ENCODE data around the gene GTPBP1.

The GTPBP1 gene

DNA sequence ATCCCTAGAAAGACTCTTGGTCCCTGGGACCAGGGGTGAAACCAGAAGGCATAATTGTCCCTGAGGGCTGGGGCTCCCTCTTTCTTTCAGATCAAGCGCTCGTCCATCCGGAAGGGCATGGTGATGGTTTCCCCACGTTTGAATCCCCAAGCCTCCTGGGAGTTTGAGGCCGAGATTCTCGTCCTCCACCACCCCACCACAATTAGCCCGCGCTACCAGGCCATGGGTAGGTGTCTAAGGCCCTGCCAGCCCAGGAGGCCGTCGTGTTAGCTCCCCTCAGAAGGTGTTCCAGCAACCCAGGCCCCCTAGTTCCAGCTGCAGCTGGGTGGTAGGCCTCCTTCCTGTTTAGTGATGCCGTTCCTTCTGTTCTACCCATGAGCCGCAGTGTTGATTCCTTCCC, 21.4 kb downstream of the GTPBP1 start:
- no peak for DNase-seq (ENCODE audit: low read depth)

DNA sequence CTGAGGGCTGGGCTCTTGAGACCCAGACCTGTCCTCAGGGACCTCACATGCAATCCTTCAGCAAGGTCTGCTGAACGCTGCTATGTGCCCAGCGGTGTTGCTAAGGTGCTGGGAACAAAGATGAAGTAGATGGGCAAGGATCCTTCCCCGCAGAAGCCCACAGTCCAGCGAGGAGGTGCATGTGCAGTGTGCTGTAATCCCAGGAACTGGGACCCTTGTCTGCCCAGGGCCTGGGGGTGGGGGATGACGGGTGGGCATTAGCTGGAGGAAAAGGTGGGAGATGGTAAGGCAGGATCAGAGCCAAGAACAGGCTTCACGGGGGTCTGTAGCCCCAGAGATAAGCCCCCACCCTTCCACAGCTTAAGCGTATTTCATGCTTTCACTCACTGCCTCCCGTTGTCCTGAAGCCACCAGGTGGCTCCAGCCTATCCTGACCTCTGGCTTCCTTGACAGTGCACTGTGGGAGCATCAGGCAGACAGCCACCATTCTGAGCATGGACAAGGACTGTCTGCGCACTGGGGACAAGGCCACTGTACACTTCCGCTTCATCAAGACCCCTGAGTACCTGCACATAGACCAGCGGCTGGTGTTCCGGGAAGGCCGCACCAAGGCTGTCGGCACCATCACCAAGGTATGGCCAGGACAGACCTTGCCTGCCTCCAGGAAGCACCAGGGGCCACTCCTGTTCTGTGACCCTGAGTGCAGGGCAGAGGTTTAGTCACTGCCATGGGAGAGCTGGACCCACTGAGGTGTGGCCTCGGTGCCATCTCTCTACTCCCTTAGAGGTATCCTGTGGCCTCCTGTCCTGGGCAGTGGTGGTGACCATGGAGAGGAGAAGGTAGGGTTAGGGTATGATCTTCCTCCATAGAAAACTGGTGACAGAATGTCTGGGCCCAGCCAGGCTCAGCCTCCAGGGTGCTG, 22.0 kb downstream of the GTPBP1 start:
- no peak for DNase-seq (ENCODE audit: low read depth)

GRCh38 chr22:38728871-38729796, 23.4 kb downstream of the GTPBP1 start:
- DNase-seq (ENCODE audit: low read depth) = no peak

DNA sequence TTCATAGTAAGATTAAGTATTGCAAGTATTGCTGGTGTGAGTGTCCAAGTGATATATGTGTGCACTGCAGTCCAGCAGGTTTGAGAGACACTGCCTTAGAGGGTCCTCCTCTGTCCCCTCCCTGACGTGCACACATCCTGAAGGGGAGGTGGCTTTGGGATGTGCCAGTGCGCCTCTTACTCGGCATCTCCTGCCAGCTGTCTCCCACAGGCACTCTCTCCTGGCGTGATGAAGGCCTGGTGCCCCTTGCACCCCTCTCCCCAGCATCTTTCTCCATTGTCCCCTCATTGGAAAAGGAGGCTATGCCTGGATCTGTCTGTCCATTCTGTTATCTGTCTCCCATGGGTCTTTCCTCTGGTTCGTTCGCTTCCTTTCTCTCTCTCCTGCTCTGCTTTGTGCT, 24.2 kb downstream of the GTPBP1 start:
- DNase-seq (ENCODE audit: low read depth) = no peak

- no peak for DNase-seq (ENCODE audit: low read depth)
These were observed 24.7 kb downstream of the GTPBP1 start for GRCh38 chr22:38730411-38730871.

DNA sequence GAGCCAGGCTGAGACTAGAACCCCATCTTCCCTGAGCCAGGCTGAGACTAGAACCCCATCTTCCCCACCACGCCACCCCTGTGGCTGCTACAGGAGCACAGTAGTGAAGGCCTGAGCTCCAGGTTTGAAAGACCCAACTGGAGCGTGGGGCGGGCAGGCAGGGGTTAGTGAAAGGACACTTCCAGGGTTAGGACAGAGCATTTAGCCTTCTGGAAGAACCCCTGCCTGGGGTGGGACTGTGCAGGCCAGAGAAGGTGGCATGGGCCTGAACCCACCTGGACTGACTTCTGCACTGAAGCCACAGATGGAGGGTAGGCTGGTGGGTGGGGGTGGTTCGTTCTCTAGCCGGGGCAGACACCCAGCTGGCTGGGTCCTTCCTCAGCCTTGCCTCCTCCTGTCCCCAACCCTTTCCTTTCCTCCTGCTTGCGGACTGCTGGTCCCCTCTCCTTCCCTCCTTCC, 26.0 kb downstream of the GTPBP1 start:
- no peak for DNase-seq (ENCODE audit: low read depth)

DNA sequence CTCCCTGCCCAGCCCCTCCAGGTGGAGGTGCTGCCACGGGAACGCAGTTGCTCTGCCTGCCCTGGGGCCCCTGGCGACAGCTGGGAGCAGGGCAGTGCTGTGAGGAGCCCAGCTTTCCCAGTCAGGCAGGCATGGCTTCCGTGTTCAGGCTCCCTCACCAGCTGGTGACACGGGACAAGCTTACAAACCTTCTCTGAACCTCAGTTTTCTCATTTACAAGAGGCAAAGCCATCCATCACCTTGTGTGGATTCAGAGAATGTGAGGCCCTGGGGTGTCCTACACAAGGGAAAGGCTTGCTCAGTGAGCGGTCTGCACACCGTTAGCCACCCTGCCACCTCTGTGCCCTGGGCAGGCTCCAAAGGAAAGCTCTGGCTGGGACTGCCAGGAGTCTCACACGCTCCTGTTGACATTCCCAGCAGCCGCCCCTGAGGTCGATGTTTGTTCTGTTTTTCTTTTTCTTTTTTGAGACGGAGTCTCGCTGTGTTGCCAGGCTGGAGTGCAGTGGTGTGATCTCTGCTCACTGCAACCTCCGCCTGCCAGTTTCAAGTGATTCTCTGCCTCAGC, 26.6 kb downstream of the GTPBP1 start:
- no peak for DNase-seq (ENCODE audit: low read depth)

DNA sequence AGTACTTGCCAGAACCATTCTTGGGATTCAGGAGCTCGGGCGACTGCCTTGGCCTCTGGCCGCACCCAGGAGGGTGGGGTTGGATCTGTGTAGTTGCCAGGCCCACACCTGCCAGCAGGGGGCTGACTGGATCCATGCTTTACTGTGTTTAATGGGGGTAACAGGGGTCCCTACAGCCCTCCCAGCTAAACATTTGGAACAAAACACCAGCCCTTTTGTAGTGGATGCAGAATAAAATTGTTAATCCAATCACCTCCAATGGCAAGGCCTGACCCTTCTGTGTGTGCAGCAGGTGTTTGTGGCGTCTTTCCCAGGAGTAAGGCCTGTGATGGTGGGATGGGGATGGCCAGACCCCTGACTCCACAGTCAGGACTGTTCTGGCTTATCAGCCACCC, 27.6 kb downstream of the GTPBP1 start:
- peak; percentile 40 for DNase-seq (ENCODE audit: low read depth)

DNA sequence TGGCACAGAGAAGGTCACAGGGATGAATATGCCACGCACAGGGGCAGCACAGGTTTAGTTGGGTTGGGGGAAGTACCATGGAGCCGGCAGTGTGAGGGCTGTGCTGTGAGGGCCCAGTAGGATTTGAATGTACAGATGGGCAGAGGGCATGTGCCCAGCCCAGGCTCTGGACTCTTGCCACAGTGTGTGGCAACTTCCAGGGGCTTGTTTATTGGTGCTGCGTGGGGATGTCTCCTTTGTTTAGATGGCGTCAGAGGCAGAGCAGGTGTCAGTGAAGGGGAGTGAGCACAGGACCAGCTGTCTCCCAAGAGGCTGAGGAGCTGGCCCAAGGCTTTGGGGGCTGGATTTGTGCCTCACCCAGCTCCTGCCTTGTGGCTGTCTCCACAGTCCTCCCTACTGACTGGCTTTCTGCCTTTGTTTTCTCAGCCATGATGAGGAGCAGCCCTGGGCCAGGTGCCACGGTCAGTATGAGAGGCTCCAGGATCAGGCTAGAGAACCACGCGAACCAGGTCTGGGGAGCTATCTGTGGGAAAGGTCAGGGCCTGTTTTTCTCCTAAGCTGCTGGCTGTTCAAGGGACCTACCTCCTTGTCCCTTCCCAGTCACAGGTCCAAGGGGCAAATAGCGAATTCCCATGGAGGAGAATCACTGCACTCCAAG, 28.1 kb downstream of the GTPBP1 start:
- peak; percentile 90 for DNase-seq (ENCODE audit: low read depth)

- DNase-seq (ENCODE audit: low read depth) = no peak
These were observed 28.8 kb downstream of the GTPBP1 start for GRCh38 chr22:38734421-38735100.

GRCh38 chr22:38735126-38735464, 29.4 kb downstream of the GTPBP1 start:
- no peak for DNase-seq (ENCODE audit: low read depth)

DNA sequence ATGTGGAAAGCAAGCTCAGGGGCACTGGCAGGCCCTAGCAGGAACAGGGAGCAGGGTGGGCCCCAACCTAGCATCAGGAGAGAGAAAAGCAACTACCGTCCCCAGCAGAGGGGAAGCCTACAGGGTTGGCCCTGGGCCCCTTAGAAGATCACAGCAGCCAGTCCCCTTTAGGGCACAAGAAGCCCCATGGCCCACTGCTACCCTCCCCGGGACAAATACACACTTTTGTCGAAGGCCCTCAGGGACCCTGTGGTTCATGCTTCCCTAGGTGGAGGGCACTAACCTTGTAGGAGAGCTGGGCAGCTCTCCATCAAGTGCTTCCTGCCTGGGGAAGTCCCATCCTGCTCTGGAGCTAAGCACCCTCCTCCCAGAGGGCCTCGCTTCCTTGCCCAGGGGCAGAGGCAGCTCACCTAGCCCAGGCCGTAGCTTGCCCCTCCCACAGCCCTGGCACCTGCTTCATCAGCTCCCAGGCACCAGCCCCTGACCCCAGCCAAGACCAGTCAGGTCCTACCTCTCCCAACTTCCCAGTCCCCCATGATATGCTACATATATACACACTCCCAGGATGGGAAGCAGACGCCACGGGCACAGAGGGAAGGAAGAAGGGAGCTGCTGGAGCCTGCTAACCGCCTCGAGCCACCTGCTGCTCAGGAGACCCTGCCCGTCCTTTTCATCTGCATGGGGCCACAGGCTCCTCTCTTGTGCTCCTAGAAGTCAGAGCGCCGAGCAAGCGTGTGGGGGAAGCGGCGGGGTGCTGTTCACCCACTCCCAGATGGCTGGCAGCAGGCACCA, 29.9 kb downstream of the GTPBP1 start:
- no peak for DNase-seq (ENCODE audit: low read depth)

DNA sequence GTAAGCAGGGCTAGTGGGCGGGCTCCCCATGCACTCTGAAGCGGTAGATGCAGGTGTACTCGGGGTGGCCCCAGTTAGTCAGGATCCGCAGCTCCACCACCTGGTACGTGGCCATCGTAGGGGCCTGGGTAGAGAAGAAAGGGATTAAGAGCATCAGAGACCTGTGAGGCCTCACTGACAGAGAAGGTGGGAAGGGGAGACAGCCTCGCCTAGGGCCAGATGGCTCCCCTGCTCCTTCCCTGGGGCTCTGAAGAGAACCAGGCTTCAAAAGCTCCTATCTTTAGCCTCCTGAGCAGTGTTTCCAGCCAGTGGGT, 30.5 kb downstream of the GTPBP1 start:
- no peak for DNase-seq (ENCODE audit: low read depth)

DNA sequence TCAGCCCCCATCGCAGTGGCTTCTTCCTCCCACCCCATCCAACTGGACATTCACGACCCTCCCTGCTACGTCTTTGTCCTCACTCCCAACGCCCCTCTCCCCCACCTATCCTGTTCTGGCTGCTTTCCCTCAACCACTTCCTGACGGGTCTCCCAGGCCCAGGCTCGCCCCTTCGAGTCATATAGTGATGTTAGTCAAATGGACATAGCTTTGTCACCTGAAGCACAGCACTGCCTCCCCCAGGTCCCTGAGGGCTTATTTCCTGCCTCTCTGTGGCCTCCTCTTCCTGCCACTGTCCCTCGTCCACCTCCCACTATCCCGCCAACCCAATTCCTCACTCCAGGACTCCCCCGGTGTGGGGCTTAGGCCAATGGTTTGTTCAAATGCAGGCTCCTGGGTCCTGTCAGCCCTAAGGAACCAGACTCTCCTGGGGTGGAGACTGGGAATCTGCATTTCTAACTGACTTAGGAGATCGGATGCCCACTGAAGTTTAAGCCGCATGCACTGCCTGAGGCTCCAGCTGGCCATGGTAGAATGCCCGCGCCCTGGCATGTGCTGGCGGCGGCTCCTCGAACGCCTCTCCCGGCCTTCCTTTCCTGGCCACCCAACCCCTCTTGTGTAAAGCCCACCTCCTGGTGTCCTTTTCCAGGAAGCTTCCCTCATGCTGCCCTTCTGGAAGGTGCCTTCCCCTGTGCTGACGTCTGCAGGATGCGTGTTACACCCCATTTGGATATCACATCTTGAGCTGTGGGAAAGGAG, 31.7 kb downstream of the GTPBP1 start:
- DNase-seq (ENCODE audit: low read depth) = no peak

- DNase-seq (ENCODE audit: low read depth) = no peak
These were observed 32.8 kb downstream of the GTPBP1 start for GRCh38 chr22:38738475-38739070.

DNA sequence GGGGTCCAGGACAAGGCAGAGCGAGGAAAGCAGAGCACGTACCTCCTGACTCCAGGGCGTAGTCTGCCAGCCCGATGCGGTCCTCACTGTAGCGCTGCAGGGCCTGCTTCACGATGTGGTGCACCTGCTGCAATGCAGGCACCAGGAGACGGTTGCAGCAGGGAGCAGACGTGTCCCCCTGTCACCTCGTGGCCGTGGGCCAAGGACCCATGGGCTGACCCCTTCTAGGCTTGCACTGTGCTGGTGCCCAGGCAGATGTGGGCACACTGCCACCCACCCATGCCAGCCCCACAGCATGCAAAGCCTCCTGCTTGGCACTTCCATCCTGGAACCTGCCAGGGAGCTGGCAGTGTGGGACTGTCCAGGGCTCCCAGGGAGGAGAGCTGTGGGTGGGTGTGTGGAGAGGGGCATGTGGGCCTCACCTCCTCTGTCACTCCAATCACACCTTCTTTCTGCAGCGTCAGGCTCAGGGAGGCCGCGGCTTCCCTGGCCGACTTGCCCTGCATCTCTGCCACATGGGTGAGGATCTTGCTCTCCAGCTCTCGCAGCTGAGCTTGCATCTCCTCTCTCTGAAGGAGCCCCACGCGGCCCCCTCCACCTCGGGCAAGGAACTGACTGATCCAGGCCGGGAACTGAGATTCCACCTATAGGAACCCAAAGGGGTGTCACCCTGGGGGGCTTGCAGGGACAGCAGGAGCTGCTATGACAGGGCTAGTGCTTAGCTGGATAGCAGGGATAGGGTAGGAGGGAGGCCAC, 33.7 kb downstream of the GTPBP1 start:
- DNase-seq (ENCODE audit: low read depth) = no peak

DNA sequence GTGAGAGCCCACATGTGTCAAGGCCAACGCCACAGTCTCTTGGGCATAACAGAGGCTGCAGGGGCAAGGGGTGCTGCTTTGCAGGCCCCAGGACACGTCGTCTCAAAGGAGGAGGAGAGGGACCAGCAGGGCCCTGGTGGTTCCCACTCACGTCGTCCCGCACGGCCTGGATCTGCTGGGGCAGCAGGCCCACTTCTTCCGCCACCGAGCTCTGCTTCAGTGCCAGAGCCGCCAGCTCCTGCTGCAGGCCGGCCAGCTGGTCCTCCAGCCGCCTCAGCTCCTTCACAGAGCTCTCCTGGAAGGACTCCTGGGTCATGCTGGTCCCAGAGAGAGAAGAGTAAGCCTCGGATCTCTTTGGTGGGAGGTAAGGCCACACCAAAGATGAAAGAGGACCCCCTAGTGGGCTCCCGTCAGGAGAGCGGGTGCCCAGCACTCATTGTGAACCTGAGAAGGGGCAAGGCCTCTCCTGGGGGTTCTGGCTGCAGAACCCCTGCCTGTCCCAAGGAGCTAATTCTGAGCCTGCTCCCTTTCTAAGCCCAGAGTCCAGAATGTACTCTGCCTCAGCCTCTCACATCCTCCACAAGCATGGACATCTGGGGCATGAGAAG, 34.5 kb downstream of the GTPBP1 start:
- DNase-seq (ENCODE audit: low read depth) = no peak

DNA sequence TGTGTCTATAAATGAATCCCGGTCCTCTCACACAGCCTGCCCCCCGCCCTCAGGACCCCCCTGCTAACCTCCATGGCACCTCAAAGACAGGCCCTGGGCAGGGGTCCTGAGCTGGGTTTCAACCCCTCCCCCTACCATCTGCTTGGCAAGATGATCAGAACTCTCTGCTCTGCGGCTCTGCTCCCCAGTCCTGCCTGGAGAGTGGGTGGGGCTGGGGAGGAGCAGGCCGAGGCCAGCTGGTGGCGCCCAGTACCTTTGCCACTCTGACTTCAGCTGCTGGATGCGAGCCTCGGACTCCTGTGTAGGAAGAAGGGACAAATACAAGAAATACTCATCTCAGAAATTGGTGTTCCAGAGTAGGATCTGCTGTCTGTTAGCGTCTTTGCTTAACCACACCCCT, 35.0 kb downstream of the GTPBP1 start:
- no peak for DNase-seq (ENCODE audit: low read depth)
